Activated CD8-positive, alpha-beta memory T cell treated with anti-CD3 and anti-CD28 coated beads for 36 hours (primary cell): Measurements from ENCODE around the gene ACER3. TPM values are rescaled to one million over a fixed set of nuclear protein-coding genes. Genes with fewer than 3 reads are reported as not detected.

Experiments used
- CTCF ChIA-PET: fragments of 350-600 bp; sonication (Branson Sonifier 250); formaldehyde crosslinking; loops from one replicate; lab custom pipeline; 2021; ENCODE audit warnings: antibody characterized with exemption; lab: Charles Lee
- POLR2A ChIA-PET: fragments of 350-600 bp; sonication (Branson Sonifier 250); formaldehyde crosslinking; loops from one replicate; lab custom pipeline; 2021; ENCODE audit warnings: antibody characterized with exemption; lab: Charles Lee
- total RNA-seq, 2 experiments: library from RNA; stranded (reverse); gene quantifications; one replicate each; pipeline ENCODE4 v1.2.3, GENCODE V29; 2021

Gene ACER3
- total RNA-seq, 2 experiments from 2014 or later: 15.3 to 15.5 TPM

- POLR2A ChIA-PET: interaction anchor here (1.5 kb wide), 1 partner anchor 9 kb away, joined by 4 read pairs; no protein-coding TSS in a partner anchor
- CTCF ChIA-PET: no interaction called here
Measured at GRCh38 chr11:77073328-77074001, 212.7 kb downstream of the ACER3 start.

DNA sequence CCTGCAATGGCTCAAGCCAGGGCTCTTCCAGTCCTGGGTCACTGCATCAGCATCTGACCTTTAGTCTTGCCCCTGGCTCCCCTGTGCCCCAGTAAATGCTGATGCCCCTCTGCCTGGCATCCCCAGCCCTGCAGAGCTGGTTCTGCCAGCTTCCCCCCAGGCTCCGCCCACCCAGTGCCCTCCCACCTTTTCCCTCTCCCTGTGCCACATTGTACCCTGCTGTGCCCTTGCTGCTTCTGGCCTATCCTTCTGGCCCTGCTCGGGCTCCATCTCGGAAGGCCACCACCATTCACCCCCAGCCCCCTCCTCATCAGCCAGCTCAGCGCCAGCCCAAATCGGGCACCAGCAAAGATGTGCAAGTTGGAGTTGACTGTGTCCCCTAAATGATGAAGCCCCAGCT, 213.5 kb downstream of the ACER3 start:
- ChIA-PET POLR2A (no interaction called here), CTCF (no interaction called here)

GRCh38 chr11:77074626-77075221, 214.0 kb downstream of the ACER3 start:
- ChIA-PET CTCF (no interaction called here), POLR2A (no interaction called here)

GRCh38 chr11:77075425-77075905, 214.7 kb downstream of the ACER3 start:
- ChIA-PET CTCF (interaction anchor here (0.7 kb wide), 1 partner anchor 16 kb away, joined by 3 read pairs; no protein-coding TSS in a partner anchor), POLR2A (no interaction called here)

Other genes starting within 250 kb of the ACER3 start
- gene LRRC32, start 190.2 kb upstream of the ACER3 start, total RNA-seq: 1 to 10 TPM; 4.5 to 5.4 TPM
- 1 to 10 TPM; 1.4 to 1.5 TPM for gene TSKU, start 77.6 kb upstream of the ACER3 start, total RNA-seq
- gene B3GNT6, start 173.5 kb downstream of the ACER3 start, total RNA-seq: not detected
- gene CAPN5, start 206.1 kb downstream of the ACER3 start, total RNA-seq: 1 to 10 TPM in 1 of 2 experiments, under 1 TPM in 1; 0.99 to 1.0 TPM
- not detected for gene OMP, start 241.9 kb downstream of the ACER3 start, total RNA-seq